Activated T-cell treated with anti-CD3 and anti-CD28 coated beads, Interleukin-2, amount 50 U/mL, for 4 hours (primary cell): ENCODE measurements around the gene TAP2. TPM values are rescaled to one million over a fixed set of nuclear protein-coding genes. Genes with fewer than 3 reads are reported as not detected.
A peak's percentile ranks its signal among the peaks of the same experiment; 100 is the strongest.
"Not testable (repeated sequence)": the region's sequence is repeated elsewhere in the genome, so short reads cannot be mapped to it uniquely, and the experiment has no call there.

Experiments
- ATAC-seq, 2 donors: fragments of 200-7000 bp; cut with Tn5 transposase; one replicate each; pipeline ENCODE4 v1.10.0; 2021
- DNase-seq: peaks from one replicate; pipeline ENCODE4 v3.0.0-alpha.2; 2020
- H3K27me3 Mint-ChIP-seq: one replicate; pipeline ENCODE4 v1.8.0; 2021; ENCODE audit warnings: low read depth, mixed read lengths
- H3K36me3 Mint-ChIP-seq: one replicate; pipeline ENCODE4 v1.8.0; 2022; ENCODE audit warnings: mixed read lengths; ENCODE audit not compliant: insufficient read depth
- H3K4me1 Mint-ChIP-seq: one replicate; pipeline ENCODE4 v1.8.0; 2021; ENCODE audit warnings: low read depth, mixed read lengths
- H3K4me3 Mint-ChIP-seq: one replicate; pipeline ENCODE4 v1.8.0; 2021; ENCODE audit warnings: mild to moderate bottlenecking, moderate library complexity, mixed read lengths
- H3K9me3 Mint-ChIP-seq: one replicate; pipeline ENCODE4 v1.8.0; 2021; ENCODE audit warnings: mixed read lengths
- total RNA-seq, 3 donors: library from RNA; stranded (reverse); gene quantifications; one replicate each; pipeline ENCODE4 v1.2.1, GENCODE V29; 2021

TAP2 gene
- 100 to 1,000 TPM; 288 to 334 (median 305) TPM for total RNA-seq

DNA sequence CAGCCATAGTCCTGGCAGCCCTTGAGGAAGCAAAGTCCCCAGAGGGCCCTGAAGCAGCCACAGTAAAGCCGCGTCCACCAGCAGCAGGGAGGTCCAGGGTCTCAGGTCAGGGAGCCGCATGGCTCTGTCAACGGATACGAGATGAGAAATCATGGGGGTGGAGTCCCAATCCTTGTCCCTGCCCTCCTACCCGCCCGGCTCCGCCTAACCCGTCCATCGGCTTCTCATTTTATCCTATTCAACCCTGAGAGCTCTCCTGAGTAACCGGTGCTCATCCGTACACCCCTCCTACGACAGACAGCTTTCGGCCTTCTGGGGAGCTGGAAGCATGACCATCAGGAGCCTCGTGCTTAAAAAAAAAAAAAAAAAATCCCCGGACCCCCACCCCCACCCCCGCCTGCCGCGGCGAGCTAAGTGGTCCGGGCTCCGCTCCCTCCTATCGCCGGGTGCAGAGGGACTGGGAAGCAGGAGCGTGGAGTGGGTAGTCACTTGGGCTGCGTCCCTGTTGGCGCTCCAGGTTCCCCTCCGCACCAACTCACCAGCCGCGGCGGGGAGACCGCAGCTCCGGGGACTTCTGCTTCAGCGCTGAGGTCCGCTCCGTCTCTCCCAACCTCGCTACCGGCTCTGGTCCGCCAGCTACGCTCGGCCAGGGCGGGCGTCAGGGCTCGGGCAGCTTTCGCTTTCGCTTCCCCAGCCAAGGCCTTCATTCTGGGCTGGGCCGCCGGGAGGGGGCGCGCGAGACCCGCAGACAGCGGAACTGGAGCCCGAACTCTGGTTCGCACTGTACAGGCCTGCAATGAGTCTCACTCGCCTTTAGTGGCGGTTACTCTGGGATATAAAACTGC lies at the start of gene TAP2:
TAP2 (minus strand) TSS at position 626 of the 845 bp plus-strand sequence; CDS start at position 120, 506 bp downstream.
- Mint-ChIP-seq H3K9me3 (no peaks in the 10 kb centered on the region), H3K36me3 (peaks cover 69% of the 10 kb centered on the region), H3K27me3 (no peaks in the 10 kb centered on the region), H3K4me1 (peaks cover 87% of the 10 kb centered on the region), H3K4me3 (peak within 1 kb of the TSS; percentile 93)
- peak; percentile 92 for ATAC-seq
- DNase-seq = peak; percentile 99

DNA sequence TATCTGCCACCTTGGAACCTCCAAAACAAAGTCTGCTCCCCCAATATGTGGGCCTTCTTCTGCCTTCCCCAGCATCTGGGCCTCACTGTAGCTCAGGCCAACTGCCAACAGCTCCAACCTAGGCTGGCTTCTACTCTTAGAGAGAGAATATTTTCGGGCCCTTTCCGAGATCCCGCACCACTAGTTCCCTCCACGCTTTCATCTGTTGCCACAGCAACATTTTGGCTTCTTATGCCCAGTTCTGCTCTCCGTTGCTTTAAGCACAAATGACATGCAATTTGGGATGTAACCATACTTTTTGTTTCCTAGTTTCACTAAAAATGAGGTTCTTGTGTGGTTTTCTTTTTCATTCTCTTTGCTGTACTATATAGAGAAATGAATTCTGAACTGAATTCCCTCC lies 49.1 kb upstream of the TAP2 start:
- ATAC-seq (no peak), DNase-seq (no peak)
- H3K4me1 Mint-ChIP-seq = peaks cover under 1% of the 10 kb centered on the region
- no peak overlapping the region for H3K4me3 Mint-ChIP-seq
- H3K27me3 Mint-ChIP-seq = no peaks in the 10 kb centered on the region
- no peaks in the 10 kb centered on the region for H3K36me3 Mint-ChIP-seq
- H3K9me3 Mint-ChIP-seq = no peaks in the 10 kb centered on the region

DNA sequence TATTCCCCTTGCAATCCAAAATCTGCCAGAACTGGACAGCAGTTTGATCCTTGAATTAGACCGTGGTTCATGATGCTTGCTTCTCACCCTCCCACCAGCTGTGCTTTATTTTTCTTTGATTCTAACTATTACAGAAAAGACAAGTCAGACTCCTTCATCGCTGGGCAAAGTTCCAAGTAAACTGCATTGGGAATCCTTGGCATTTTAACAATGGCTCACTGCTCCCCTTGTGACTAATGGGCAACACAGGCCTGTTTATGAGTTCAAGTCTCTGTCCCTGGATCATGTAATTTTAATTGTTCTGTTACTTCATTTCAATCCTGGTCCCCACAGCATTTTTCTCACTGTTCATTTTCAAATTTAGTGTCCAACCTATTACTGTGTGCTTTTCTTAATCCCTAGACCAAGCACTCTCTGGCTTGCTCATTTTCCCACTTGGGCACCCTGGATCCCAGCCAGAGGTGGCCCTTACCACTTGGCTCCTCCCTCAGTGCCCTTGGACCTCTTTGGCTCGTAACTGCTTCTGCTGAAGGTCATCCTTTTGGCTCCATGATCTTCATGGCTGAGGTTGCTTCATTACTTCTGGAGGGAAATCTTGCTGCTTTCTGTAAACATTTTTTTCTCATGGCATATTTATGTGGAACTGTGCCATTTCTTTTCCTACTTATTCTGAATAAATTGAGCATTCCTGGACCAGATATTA lies 48.3 kb upstream of the TAP2 start:
- H3K4me1 Mint-ChIP-seq = peaks cover 3% of the 10 kb centered on the region
- DNase-seq = no peak
- no peak for ATAC-seq

DNA sequence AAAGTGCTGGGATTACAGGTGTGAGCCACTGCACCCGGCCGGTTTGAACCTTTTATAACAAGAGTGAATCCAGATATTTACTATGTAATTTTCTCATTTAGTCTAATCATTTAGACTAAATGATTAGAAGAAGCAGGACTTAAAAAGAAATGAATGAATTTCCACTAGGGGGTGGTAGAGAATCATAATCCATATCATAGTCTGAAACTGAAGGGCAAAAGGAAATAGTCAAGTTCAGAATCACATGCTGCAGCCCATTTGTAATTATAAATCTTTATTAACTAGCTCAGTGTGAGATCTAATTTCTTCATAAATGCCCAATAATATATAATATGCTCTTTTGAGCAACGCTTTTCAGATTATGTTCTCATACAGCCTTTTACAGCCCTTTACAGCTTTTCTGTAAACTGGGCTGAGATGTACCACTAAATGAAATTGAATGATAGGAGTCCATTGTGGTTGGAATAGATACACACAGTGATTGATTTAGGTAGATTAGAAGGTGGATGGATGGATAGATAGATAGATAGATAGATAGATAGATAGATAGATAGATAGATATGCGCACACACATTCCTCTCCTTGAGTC lies 47.3 kb upstream of the TAP2 start:
- H3K4me1 Mint-ChIP-seq = peaks cover 3% of the 10 kb centered on the region
- no peaks in the 10 kb centered on the region for H3K9me3 Mint-ChIP-seq
- H3K36me3 Mint-ChIP-seq = no peaks in the 10 kb centered on the region
- peak; percentile 50 to 60 for ATAC-seq
- no peak overlapping the region for H3K4me3 Mint-ChIP-seq
- H3K27me3 Mint-ChIP-seq = no peaks in the 10 kb centered on the region
- DNase-seq = no peak

More for the DNA sequence above, 48.3 kb upstream of the TAP2 start:
- Mint-ChIP-seq H3K4me3 (no peak overlapping the region), H3K9me3 (no peaks in the 10 kb centered on the region), H3K27me3 (no peaks in the 10 kb centered on the region), H3K36me3 (no peaks in the 10 kb centered on the region)

DNA sequence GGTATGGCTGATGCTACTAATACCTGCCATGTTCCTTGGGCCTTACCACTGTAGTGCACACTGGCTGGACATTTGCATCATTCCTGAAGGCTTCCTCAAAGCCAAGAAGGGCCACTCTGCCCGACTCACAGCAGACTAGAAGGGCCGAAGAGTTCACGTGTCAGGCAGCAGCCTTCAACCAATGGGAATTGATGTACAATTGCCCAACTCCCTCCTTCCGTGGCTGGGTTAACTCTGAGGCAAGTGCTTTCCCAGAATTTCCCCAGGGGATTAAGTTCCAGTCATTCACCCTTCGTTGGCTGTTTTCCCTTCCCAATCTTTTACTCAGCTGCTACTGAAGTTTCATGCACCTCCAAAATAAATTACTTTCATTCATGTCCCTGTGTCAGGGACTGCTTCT lies 45.2 kb upstream of the TAP2 start:
- Mint-ChIP-seq H3K4me3 (no peak overlapping the region), H3K9me3 (no peaks in the 10 kb centered on the region), H3K4me1 (peaks cover 3% of the 10 kb centered on the region), H3K27me3 (no peaks in the 10 kb centered on the region), H3K36me3 (peaks cover 6% of the 10 kb centered on the region)
- no peak for DNase-seq
- ATAC-seq = no peak

DNA sequence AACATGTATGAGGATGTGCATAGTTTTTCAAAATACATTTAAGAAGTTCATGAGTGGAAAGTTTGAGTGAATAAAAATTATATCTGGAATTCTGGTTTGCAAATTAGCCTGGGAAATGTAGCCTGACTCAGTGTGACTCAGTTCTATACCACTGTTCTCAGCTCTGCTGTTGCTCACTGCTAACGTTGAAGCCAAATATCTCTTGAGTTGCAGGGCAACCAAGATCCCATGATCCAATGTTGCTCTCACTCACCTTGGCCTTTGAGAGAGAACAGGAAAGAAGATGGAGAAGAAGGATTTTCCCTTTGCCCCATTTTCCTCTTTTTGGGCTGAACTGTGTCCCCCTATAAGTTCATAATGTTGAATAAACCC lies 44.3 kb upstream of the TAP2 start:
- Mint-ChIP-seq H3K36me3 (peaks cover 6% of the 10 kb centered on the region), H3K27me3 (no peaks in the 10 kb centered on the region), H3K4me1 (peaks cover 3% of the 10 kb centered on the region), H3K9me3 (no peaks in the 10 kb centered on the region), H3K4me3 (no peak overlapping the region)
- ATAC-seq (peak; percentile 55 to 61), DNase-seq (no peak)

DNA sequence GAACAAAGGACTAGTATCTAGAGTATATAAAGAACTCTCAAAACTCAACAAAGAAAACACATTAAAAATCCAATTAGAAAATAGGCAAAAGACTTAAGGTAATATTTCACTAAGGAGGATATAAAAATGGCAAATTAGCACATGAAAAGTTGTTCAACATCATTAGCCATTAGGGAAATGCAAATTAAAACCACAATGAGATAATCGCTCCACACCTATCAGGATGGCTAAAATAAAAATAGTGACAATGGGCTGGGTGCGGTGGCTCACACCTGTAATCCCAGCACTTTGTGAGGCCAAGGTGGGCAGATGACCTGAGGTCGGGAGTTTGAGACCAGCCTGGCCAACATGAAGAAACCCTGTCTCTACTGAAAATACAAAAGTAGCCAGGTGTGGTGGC lies 42.4 kb upstream of the TAP2 start:
- not testable (repeated sequence) for DNase-seq, ATAC-seq, H3K4me1 Mint-ChIP-seq, H3K4me3 Mint-ChIP-seq, H3K27me3 Mint-ChIP-seq, H3K36me3 Mint-ChIP-seq, H3K9me3 Mint-ChIP-seq

DNA sequence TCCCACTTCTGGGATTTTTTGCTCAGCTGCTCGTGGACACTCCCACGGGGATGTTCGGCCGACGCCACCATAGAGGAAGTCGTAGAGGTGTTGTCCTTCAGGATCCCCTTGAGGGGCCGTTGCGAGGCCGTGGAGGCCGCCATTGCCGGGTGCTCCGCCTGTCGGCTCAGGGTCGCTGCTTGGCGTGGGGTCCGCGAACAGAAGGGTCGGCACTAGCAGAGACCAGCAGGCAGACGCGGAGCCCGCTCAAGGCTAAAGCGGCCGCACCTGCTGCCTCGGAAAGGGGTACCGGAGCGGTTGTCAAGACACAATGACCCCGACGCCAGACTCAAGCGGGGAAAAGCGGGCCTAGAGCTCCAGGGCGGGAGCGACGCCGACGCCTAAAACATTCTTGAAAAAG lies 41.2 kb upstream of the TAP2 start:
- H3K9me3 Mint-ChIP-seq = no peaks in the 10 kb centered on the region
- ATAC-seq (no peak), DNase-seq (no peak)
- no peaks in the 10 kb centered on the region for H3K27me3 Mint-ChIP-seq
- peaks cover 6% of the 10 kb centered on the region for H3K36me3 Mint-ChIP-seq
- peaks cover 3% of the 10 kb centered on the region for H3K4me1 Mint-ChIP-seq
- no peak overlapping the region for H3K4me3 Mint-ChIP-seq

DNA sequence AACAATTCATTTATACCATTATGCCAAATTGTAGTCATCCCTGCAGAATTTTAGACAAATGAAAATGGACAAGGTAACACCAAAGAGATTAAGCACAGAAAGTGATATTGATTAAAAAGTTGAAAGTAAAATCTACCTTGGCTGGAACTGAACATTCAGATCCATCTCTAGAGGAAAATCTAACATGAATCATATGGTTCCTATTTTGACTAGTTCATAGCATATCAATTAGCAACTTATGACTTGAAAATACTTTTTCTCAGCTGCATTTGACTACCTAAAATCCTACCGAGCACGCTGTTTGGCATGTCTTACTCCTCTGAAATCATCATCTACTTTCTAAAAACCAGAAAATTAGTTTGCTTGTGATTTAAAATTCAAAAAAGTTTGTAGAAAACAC lies 38.1 kb upstream of the TAP2 start:
- no peaks in the 10 kb centered on the region for H3K4me1 Mint-ChIP-seq
- H3K27me3 Mint-ChIP-seq = no peaks in the 10 kb centered on the region
- DNase-seq (no peak), ATAC-seq (no peak)
- H3K9me3 Mint-ChIP-seq = no peaks in the 10 kb centered on the region
- H3K36me3 Mint-ChIP-seq = peaks cover 6% of the 10 kb centered on the region
- H3K4me3 Mint-ChIP-seq = no peak overlapping the region

DNA sequence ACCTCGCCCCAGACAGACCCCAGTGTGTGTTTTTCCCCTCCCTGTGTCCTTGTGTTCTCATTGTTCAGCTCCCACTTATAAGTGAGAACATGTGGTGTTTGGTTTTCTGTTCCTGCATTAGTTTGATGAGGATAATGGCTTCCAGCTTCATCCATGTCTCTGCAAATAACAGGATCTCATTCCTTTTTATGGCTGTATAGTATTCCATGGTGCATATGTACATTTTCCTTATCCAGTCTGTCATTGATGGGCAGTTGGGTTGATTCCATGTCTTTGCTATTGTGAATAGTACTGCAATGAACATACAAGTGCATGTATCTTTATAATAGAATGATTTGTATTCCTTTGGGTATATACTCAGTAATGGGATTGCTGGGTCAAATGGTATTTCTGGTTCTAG lies 35.4 kb upstream of the TAP2 start:
- not testable (repeated sequence) for DNase-seq, H3K4me3 Mint-ChIP-seq, H3K4me1 Mint-ChIP-seq, H3K27me3 Mint-ChIP-seq, ATAC-seq, H3K9me3 Mint-ChIP-seq, H3K36me3 Mint-ChIP-seq

DNA sequence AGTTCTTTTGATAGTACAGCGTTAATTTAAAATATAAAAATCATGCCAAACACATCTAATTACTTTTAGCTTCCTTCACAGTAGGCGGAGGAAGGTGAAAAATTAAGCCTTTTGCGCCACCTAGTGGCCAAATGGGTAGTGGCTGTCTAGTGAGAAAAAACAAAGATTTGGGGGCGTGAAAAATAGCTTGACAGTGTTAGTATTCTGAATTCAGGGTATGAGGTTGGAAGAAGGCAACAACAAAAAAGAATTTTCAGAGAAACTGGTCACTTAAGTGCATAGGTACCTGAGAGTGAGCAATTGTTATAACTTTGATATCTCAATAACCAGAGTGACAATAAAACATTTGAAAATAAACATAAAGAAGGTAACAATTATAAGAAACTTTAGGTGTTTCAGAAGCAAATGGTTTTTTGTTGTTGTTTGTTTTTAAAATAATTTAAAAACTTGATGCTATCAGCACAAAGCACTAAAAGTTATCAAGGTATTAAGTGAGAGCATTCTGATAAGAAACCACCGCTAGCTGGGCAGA lies 29.8 kb upstream of the TAP2 start:
- peak; percentile 83 to 85 for ATAC-seq
- Mint-ChIP-seq H3K4me1 (peaks cover 34% of the 10 kb centered on the region), H3K4me3 (no peak overlapping the region), H3K36me3 (peaks cover 2% of the 10 kb centered on the region), H3K27me3 (no peaks in the 10 kb centered on the region), H3K9me3 (no peaks in the 10 kb centered on the region)
- peak; percentile 89 for DNase-seq

DNA sequence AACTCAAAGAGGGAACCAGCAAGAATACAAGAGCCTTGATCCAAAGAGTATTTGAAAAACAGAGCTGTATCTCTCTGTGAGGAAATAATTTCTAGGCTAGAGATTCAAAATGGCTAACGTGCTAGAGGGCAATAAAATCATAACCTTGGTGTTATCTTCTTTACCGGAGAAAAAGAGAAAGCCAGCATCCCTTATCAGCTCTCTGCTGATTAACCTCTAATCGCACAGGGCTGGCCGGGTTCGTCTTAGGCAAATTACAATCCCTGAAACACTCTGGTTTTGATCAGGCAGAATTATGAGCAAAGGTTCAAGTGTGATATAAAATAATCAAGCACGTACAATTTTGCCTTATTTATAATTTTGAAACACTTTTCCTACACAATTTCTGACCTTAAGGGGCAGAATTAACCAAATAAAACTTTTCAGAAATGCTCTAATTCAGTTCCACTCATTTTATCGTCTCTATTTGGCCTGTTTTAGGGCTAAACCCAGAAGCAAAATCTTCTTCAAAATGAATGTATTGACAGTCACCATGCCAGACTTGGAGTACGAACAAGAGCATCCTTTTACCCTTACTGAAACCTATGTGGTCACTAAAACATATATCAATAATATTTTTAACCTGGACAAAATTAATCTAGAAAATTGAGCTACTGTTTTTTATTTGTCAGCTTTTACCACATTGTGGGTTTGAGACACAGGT lies 29.2 kb upstream of the TAP2 start:
- Mint-ChIP-seq H3K4me3 (peak overlapping the region; percentile 53), H3K36me3 (peaks cover 2% of the 10 kb centered on the region), H3K9me3 (no peaks in the 10 kb centered on the region), H3K27me3 (no peaks in the 10 kb centered on the region), H3K4me1 (peaks cover 34% of the 10 kb centered on the region)
- peak; percentile 13 to 34 for ATAC-seq
- DNase-seq = no peak

DNA sequence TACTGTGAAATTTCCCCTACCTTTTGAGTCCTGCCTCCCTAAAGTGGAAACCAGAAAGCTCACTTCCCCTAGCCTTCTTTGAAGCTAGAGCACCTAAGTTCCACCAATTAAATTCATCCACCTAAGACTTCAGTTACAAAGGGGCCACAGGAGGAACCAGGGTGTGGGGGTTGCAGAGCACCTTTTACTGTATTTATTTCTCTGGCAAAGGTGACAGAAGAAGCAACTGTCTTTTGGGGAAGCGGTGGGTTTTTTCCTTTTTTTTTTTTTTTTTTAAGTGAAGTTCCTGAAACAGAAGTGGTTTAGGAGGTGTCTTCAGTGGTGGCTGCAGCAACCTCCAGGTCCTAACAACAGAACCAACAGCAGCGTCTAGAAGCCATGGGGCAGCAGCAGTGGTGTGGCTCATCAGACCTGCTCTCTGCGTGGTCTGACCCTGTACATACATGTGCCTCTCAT lies 28.5 kb upstream of the TAP2 start:
- ATAC-seq (peak; percentile 35 to 50), DNase-seq (no peak)
- Mint-ChIP-seq H3K4me3 (peak overlapping the region; percentile 53), H3K4me1 (peaks cover 34% of the 10 kb centered on the region), H3K36me3 (peaks cover 2% of the 10 kb centered on the region), H3K9me3 (no peaks in the 10 kb centered on the region), H3K27me3 (no peaks in the 10 kb centered on the region)
